NCI-H2107 (cell line): ENCODE measurements around the gene HIPK4.

ENCODE experiments used
- DNase-seq: peaks from one replicate; lab custom pipeline; 2025; lab: John Stamatoyannopoulos, UW

HIPK4 gene

DNA sequence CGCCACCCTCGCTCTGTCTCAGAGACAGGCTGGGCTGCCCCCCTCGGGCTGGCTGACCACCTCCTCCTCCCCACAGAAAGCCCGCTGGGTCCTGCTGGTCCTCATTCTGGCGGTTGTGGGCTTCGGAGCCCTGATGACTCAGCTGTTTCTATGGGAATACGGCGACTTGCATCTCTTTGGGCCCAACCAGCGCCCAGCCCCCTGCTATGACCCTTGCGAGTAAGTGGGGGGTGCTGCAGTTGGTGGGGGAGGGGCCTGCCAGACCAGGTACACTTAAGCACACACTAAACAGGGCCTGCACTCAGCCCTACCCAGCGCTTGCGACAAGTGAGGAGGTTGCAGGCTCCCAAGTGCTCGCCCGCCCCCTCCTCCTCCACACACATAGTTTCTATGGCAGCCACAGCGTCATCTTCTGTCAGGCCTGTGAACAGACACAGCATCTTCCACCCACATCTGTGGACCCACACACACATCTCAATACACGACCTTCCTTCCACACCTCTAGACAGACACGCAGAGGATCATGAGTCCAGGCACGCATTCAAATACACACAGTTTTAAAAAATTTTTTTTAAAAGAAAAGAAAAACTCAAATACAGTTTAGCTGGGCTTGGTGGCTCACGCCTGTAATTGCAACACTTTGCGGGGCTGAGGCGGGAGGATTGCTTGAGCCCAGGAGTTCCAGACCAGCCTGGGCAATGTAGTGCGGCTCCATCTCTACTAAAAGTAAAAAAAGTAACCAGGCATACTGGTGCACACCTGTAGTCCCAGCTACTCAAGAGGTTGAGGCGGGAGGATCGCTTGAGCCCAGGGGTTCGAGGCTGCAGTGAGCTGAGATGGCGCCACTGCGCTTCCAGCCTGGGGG lies 23.1 kb downstream of the HIPK4 start:
- no peak for DNase-seq

DNA sequence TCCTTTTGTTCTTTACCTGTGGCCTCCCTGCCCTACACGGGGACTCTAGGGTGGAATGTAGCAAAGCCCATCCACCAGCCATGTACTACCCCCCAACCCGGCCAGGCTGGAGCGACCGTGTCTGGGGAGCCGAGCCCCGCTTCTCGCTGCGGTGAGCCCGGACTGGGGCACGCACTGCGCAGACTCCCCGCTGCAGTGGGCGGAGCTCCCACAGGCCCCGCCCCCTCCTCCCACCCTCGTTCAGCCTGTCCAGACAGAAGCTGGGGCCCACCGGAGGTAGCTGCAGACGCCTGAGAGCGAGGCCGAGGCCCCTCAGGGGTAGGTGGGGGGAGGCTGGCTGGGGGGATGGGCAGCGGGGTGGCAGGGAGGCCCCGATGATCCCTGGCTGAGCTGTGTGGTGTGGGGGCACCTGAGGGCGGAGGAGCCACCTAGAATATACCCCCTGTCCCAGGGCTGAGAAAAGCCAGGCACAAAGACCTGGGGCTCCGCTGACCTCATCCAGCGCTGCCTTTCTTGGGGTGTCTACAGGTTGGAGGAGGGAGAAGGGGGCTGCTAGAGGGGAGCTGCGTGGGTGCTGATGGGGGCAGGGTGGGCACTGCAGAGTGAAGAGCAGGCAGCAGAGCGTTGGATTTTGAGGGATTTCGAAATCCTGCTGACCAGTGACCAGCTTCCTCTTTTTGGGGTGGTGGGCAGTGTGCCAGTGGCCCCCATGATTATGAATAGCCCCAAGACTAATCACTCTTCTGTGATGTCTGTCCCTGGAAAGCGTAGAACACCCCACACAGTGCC lies 24.2 kb downstream of the HIPK4 start:
- no peak for DNase-seq

GRCh38 chr19:40365010-40365409 lies 25.0 kb downstream of the HIPK4 start:
- DNase-seq, result no peak

GRCh38 chr19:40363069-40363468 lies 26.9 kb downstream of the HIPK4 start:
- no peak for DNase-seq

- DNase-seq, result no peak
Measured at GRCh38 chr19:40362160-40362559, 27.8 kb downstream of the HIPK4 start.

GRCh38 chr19:40360708-40361241 lies 29.2 kb downstream of the HIPK4 start:
- DNase-seq, result no peak

GRCh38 chr19:40360020-40360707 lies 29.8 kb downstream of the HIPK4 start:
- no peak for DNase-seq

DNA sequence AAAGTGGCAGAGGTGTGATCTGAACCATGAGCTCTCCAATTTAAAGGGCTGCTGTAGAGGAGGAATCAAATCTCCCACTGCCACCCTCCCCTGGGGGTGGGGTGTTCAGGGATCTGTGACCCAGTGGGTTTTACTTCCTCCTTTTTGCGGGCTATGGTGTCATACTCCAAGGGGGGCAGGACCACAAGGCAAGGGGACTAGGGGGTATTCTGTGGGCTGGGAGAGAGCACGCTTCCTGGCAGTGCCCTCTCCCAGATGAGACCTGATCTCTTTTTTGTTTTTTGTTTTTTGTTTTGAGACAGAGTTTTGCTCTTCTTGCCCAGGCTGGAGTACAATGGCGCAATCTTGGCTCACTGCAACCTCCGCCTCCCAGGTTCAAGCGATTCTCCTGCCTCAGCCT lies 31.2 kb downstream of the HIPK4 start:
- no peak for DNase-seq

- no peak for DNase-seq
Measured at GRCh38 chr19:40357640-40358039, 32.3 kb downstream of the HIPK4 start.

DNA sequence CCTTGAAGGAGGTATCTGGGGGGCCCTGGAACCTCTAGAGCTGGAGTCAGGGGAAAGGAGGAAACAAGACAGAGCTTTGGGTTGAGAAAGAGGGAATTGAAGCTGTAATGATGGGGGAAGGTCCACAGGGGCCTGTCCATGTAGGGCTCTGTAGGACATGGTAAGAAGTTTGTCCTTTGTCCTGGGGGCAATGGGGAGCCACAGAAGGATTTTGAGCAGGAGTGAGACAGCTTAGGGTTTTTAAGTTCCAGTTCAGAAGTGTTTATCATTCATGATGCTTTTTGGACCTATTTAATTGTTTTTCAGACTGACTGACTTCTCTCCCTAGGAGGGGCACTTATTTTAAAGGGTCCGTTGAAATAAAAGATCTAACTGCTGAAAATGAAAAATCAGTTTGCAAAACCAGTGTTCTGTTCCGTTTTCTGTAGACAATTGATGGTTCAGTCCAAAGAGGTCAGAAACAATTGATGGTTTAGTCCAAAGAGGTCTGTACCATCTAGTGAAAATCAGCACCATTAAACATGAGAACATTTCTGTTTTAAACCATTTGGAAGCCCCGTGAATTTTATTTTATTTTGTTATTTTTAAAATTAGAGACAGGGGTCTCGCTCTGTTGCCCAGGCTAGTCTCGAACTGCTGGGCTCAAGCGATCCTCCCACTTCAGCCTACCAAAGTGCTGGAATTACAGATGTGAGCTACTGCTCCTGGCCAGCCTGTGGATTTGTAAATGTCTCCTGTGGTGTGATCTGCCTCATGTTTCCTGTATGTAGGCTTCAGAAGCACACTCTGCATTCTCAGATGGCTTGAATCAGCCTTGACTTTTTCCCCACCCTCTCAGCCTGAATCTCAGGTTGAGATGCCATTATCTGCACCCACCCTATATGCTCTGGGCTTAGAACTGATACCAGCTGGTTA lies 33.0 kb downstream of the HIPK4 start:
- DNase-seq, result no peak

DNA sequence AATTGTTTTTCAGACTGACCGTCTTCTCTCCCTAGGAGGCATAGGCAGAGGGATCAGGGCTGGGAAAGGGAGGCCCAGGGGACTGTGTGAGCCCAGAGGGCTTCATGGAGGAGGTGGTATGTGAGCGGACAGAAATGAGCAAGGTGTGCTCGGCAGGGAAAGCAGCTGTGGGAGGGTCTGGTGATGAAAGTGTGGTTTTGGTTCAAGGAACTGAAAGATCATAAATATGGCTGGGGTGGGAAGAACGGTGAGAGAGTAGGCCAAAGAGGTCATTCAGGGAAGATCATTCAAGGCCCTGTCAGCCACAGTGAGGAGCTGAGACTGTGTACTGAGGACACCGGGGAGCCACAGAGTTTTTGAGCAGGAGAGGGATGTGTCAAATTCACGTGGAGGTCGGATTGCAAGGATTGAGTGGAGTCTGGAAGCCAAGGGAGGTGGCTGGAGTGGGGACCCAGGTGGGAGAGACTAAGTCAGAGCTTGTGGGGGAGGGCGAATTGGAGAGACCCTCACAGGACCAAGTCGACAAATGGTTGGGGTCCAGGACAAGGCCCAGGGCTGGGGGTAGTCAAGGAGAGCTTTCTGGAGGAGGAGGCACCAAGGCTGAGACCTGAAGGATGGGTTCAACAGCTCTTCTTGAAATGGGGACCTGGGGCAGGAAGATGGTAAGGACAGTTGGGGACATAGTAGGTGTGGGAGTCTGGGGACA lies 33.9 kb downstream of the HIPK4 start:
- no peak for DNase-seq

DNA sequence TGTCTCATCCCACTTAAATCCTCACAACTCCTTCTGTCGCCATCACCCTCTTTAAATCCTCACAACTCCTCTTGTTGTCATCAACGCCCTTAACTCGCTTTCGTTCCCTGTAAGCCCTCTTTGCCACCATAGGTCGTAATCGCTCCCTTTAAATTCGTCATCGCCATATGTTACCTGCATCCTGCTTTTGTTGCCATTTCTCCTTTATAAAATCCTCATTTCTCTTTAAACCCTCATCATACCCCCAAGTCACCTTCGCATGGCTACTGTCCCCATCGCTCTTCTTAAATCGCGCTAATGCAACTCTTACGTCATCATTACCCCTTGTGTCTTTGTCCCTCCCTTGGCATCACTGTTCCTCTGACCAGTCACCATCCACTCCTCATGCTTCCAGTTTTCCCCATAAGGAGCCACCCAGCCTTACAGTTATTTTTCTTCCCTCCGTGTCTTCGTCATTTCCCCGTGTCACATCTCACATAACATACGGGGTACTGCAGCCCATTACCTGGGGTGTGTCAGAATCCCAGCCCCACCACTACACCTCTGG lies 40.9 kb downstream of the HIPK4 start:
- DNase-seq, result no peak

DNA sequence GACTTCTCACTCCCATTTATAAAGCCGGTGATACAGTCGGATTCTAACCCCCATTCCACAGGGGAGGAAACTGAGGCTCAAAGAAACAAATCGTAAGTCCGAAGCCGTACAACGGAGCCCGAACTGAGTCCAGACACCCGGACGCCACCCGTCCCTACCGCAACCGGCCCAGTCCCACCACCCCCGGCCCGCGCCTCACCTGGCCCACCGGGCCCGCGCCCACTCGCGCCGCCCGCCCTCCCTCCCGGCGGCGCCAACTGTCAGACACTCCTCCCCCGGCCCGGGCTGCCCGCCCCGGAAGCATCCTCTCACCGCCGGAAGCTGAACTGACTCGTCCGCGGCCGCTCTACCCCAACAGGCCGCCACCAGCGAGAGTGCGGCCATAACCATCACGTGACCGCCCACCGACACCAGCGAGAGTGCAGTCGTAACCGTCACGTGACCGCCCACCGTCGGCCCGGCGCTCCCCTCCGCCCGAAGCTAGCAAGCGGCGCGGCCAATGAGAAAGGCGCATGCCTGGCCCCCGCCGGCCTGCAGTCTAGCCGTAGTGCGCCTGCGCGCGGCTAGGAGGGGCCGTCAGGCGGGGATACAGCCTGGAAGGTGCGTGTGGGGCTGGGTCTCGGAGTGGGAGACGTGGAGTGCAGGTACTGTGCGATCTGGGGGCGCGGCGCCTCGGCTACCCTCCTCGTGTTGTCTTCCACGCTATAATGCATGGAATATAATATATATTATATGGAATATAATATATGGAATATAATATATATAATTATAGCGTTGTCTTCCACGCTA lies 41.7 kb downstream of the HIPK4 start, which contains the start of the genes C19orf47 and PLD3:
TSS of gene C19orf47 (minus strand) at position 273 of the 789 bp plus-strand sequence. CDS start 6,540 bp downstream, outside the sequence.
TSS of gene PLD3 (plus strand) at position 571 of the 789 bp plus-strand sequence. CDS start 17,789 bp downstream, outside the sequence.
- DNase-seq, result peak; percentile 97

DNA sequence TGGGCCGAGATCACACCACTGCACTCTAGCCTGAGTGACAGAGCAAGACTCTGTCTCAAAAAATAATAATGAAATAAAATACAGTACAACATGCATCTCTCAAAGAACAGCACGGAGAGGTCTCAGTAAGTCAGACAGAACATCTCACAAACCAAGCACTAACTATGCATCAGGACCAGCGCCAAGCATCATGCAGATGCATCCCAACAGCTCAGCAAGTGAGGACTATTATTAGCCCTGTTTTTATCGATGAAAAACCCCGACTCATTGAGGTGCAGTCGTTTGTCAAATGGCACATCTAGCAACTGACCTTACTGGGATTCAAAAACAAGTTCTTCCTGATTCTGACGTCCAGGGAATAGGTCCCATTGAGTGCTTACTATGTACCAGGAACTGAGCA lies 45.6 kb downstream of the HIPK4 start:
- DNase-seq, result no peak

DNA sequence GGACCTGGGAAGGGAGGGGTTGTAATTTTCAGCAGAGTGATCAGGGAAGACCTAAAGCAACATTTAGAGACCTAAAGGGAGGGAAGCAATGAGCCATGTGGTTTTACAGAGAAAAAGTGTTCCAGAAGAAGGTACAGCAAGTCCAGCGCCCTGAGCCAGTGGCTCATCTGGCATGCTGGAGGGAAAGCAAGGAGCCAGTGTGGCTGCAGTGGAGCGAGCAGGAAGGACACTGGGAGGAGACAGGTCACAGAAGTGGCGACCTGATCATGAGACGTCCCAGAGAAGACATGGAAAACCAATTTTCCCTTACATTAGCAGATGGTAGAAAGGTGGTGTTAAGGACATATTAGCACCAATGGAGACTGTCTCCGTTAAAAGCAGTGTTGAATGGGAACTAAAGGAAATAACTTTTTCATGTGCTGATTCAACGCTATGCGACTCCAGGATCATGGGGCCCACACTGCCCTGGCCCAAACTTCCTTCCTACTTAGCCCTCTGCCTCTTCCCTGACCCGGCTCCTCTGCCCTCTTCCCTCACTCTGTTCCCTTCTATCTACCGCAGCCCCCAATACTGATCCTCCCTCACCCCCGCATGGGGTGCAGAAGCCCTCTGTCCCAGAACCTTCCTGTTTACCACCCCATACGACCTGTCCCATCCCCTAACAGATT lies 47.2 kb downstream of the HIPK4 start:
- no peak for DNase-seq

DNA sequence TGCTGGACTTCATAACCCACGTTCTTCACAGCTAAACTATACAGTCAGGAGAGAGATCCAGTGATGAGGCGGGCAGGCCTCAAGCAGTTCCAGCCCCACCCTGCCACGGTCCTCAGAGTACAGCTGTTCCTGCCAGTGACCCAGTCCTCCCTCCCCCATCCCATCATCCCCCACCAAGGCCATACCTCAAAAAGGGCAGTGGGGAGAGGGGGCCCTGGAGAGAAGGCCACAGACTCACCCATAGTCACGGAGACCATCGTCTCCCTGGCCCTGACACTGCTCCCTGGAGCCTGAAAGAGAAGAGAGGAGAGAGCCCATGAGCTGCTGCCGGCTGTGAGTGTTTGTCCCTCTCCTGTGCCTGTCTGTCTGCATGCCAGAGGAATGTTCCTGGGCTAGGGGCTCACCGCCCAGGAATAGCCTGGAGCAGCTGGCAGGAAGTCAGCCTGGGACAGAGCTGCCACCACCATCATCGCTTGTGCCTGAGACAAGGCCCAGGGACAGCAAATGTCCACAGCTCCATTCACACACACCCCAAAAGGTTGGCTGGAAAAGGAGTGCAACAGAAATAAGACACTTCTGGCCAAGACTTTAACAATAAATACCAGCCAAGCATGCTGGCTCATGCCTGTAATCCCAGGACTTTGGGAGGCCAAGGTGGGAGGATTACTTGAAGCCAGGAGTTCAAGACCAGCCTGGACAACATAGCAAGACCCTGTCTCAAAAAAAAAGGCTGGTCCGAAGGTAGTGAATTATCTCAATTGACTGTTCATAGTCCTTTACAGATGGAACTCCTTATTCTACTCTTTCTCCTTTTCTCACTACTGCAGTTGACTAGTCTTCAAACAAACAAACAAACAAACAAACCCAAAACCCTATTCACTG lies 48.1 kb downstream of the HIPK4 start:
- DNase-seq, result no peak

- DNase-seq, result no peak
Measured at GRCh38 chr19:40339018-40339728, 50.8 kb downstream of the HIPK4 start.
